PFSK-1 (cell line): ENCODE results near the gene IPO7.

ENCODE experiments used
- FOXP2 ChIP-seq: optimal IDR thresholded peaks from 2 replicates; pipeline ENCODE3; 2011; ENCODE audit warnings: borderline replicate concordance, control low read depth, inconsistent platforms; ENCODE audit not compliant: insufficient read depth; ENCODE audit errors: extremely low read length, extremely low read depth
- POLR2AphosphoS5 ChIP-seq: IDR thresholded peaks from 2 replicates; pipeline ENCODE4 v1.6.1; 2012; ENCODE audit warnings: low read depth, mild to moderate bottlenecking, control low read depth, low read length, moderate library complexity
- REST ChIP-seq, 2 experiments: IDR thresholded peaks; 2 replicates each; pipeline versions ENCODE4 v1.6.1 to v1.8.0; 2011 to 2012; ENCODE audit warnings: low read depth in 2 of 2, low read length in 2 of 2, control low read depth in 1 of 2, inconsistent platforms in 1 of 2, mild to moderate bottlenecking in 1 of 2, moderate library complexity in 1 of 2; ENCODE audit not compliant: insufficient read depth in 1 of 2
- TAF1 ChIP-seq: IDR thresholded peaks from 2 replicates; pipeline ENCODE4 v1.6.1; 2012; ENCODE audit warnings: low read length, control low read depth, borderline replicate concordance; ENCODE audit not compliant: insufficient read depth

- TF ChIP-seq POLR2AphosphoS5 = no peak
- no peak for TF ChIP-seq TAF1
- no peak for TF ChIP-seq REST (IDR thresholded peaks at IDR 0.05; ENCODE audit: insufficient read depth in 1 of 2, low read depth in 2 of 2, low read length in 2 of 2)
- TF ChIP-seq FOXP2 = no peak
These were observed 1.6 kb downstream of the IPO7 start for GRCh38 chr11:9386086-9386485.
